ENCODE data around the gene PDLIM7. TPM values are rescaled to one million over a fixed set of nuclear protein-coding genes. Genes with fewer than 3 reads are reported as not detected.
"Not testable (repeated sequence)": the region's sequence is repeated elsewhere in the genome, so short reads cannot be mapped to it uniquely, and the experiment has no call there.

PDLIM7 gene
- polyA plus RNA-seq, 3 donors, result 62.4 to 72.7 (median 69.0) TPM

DNA sequence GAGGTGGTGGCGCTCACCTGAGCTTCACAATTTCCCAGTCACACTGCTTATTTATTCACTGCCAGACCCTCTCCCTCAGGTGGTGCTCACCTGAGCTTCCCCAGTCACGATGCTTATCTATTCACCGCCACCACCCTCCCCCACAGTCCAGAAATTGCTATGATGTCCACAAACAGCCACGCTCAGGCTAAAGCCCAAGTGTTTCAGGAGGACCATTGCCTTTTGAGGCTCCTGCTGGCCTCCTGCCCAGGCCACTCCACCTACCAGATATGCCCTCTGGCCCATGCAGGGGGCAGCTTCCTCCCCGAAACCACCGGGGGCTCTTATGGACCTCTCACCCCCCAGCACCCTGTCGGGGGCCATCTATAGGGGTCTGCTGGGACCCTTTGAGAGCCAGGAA is 4.6 kb downstream of the PDLIM7 start:
- DNase-seq (ENCODE audit: low read depth in 3 of 3, low spot score in 2 of 3), result no peak

DNA sequence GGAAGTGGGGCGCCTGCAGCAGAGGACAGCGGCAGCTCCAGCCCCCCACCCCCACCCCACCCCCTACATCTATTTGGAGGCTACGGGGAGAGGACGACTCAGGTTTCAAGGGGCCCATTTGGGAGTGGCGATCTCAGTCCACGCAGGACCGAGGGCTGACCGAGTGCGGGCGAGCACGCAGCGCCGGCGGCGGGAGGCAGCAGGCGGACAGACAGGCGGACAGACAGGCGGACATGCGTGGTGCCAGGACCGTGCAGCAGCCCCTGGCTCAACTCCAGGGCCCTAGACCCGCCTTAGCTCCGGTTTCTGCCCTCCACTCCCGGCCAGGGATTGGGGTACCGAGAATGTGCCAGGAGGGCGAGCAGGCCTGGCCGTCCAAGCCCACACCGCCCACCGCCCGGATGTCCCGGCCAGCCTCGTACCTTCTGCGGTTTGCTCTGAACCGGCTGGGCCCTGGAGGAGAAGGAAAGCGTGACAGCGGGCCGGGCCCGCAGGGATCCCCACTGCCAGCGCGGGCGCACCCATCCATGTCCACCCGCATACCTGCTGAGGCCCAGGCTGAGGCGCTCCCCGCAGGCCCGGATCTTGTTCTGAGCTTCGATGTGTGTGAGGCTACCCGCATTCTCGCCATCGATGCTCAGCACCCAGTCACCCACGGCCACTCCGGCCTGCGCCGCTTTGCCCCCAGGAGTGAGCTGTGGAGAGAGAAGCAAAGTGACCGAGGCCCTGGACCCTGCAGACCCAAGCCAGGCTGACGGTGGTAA is 5.2 kb downstream of the PDLIM7 start:
- no peak for DNase-seq (ENCODE audit: low read depth in 3 of 3, low spot score in 2 of 3)

DNA sequence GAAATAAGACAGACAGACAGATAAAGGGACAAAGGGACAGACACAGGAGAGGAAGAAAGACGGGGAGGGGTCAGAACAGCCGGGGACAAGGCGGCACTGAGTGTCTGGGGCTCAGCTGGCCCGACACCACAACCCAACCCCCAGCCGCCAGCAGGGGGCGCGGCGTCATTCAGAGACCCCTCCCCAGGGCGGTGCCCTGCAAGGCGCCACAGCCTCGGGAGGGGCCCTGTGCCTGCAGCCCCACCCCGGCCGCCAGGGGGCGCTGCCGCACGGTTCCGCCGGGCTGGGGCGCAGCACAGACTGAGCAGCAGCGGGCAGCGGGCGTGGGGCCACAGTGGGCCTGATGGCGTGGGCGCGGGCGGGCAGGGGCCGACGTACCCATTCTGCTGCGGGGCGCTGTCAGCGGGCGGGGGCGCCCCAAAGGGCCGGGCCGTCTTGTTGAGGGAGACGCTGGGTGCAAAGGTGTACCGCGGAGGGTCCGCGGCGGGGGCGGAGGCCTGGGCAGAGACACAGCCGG is 5.9 kb downstream of the PDLIM7 start:
- no peak for DNase-seq (ENCODE audit: low read depth in 3 of 3, low spot score in 2 of 3)

DNA sequence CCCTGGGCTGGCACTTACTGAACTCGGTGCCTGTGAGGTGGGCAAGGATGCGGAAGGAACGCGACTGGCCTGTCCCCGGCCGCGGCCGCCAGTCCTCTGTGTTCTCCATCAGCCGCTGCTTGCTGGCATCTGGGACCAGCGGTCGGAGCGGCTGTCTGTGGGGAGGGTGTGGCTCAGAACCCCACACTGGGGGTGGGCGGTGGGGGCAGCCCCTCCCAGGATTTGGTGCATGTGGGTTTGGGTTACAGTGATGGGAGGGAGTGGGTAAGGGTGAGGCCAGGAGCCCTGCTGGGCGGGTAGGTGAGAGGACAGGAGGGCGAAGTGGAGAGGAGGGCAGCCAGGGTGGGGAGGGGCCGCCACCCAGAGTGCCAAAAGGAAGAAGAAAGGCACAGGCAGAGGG is 6.4 kb downstream of the PDLIM7 start:
- no peak for DNase-seq (ENCODE audit: low read depth in 3 of 3, low spot score in 2 of 3)

DNA sequence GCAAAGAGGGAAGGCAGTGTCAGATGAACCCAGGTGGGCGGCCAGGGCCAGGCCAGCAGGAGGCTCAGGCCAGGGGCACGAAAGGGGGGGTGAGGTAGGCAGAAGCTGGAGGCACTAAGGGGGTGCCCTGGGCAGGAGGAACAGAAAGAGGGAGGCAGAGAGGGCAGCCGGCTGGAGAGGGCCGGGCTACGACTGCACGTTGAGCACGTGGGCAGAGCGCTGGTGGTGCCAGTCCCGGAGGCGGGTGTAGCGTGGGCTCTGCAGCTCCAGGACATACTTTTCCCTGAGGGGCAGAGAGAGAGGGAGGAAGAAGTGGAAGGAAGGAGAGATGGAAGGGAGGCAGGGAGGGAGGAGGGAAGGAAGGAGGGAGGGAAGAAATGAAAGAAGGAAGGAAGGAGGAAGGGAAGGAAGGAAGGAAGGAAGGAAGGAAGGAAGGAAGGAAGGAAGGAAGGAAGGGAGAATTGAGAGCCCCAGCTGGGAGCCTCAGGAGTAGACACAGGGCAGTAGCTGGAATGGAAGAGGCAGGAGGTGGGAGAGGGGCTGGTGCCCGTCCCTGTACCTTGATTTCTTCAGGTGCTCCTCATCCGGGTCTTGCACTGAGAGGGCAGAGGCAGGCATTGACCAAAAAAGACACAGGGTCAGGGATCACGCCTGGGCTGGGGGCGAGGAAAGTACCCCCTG is 7.0 kb downstream of the PDLIM7 start:
- DNase-seq (ENCODE audit: low read depth in 3 of 3, low spot score in 2 of 3), result no peak

DNA sequence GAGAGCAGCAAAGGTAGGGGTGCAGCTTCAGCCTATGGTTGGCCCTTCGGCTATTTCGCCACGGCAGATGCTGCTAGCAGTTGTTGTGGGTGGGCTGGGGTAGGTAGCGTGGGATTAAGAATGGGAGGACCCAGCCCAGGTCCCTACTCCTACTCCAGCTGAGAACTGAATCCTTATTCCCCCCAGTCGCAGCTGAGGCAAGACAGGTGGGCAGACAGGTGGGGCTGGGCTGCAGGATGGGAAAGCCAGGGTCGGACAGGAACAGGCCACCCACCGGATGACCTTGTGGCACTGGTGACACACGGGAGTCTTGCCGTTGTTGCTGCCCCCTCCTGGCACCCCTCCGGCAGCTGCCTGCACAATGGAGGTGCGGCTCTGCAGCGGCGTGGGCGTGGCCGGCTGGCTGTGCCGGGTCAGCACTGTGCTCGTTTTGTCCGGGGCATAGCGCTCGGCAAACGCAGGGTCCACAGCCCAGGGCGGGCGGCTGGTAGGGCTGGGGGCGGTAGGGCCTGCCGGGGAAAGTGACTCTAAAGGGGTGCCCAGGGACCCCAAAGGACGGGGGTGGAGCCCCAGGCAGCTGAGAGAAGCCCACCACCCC is 8.2 kb downstream of the PDLIM7 start:
- no peak for DNase-seq (ENCODE audit: low read depth in 3 of 3, low spot score in 2 of 3)

DNA sequence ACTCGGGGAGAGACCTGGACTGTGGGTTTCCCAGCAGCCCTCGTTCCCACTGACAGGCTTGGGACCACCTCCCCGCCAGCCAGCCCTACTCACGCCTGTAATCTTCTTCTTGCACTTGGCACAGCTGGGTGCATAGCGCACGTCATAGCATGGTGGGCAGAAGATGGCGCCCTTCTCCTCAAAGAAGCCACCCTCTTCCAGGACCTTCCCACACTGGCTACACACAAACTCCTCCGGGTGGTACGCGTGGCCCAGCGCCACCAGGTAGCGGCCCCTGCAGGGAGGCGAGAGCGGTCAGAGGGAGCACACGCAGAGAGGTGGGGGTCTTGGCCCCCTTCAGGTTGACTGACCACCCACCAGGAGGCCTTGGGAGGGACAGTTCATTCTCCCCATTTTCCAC is 9.4 kb downstream of the PDLIM7 start:
- DNase-seq (ENCODE audit: low read depth in 3 of 3, low spot score in 2 of 3), result no peak

DNA sequence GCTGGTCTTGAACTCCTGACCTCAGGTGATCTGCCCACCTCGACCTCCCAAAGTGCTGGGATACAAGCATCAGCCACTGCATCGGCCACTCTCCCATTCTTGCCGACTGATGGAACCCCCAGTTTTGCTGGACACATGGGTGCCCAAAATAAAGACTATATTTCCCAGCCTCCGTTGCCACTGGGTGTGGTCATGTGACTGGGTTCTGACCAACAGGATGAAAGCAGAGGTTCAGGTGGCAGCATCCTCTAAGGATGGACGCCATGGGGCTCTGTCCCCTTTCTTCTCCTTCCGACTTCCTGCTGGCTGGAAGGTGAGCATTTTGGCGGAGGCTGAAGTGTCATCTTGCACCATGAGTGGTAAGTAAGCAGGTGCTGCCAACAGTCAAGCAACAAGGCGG is 10.3 kb downstream of the PDLIM7 start:
- no peak for DNase-seq (ENCODE audit: low read depth in 3 of 3, low spot score in 2 of 3)

DNA sequence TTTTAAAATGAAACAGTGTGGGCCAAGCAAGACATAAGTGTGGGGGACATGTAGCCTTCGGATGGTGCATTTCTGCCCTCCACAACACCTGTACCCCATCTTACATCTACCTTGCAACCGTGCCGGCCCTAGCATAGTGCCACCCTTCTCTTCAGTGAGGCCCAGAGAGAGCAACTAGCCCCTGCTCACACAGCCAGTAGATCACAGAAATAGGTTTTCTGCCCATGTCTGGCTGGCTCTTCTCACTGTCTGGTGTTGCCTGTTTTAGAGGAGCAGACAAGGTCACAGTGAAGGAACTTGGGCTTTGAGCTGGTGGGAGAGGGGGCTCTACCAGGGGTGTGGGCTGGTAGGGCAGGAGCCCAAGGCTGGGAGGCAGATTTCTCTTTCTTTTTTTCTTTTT is 11.1 kb downstream of the PDLIM7 start:
- no peak for DNase-seq (ENCODE audit: low read depth in 3 of 3, low spot score in 2 of 3)

DNA sequence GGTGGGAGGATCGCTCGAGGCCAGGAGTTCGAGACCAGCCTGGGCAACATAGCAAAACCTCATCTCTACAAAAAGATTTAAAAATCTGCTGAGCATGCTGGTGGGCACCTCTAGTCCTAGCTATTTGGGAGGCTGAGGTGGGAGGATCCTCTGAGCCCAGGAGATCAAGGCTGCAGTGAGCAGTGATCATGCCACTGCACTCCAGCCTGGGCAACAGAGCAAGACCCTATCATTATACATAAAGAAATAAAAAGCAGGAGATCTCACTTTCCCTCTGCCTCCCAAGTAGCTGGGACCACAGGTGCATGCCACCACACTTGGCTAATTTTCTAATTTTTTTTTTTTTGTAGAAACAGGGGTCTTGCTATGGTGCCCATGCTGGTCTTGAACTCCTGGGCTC is 11.7 kb downstream of the PDLIM7 start:
- not testable (repeated sequence) for DNase-seq (ENCODE audit: low read depth in 3 of 3, low spot score in 2 of 3)

DNA sequence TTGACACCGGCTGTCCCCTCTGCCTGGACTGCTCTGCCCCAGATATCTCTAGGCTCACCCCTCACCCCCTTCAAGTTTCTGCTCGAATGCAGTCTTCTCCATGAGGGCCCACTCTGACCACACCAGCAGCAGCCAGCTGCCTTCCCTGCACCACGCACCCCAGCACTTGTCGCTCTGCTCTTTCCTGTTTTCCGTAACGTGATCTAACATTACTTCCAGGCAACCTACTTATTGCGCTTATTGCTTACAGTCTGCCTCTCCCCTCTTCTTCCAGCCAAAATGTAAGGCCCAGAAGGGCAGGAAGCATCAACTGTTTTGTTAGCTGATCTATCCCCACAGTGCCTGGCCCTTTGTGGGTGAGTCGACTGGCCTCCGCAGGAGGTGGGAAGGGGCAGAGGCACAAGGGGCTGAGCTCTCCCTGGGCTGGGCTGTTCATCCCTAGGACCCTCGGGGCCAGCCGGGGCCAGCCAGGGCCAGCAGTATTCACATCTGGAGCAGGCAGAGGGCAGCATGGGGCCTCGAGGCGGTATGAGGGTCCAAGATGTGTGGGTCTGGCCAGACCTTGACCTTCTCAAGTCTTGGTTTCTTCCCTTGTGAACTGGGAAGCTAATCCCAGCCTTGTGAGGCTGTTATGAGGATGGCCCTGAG is 12.4 kb downstream of the PDLIM7 start:
- DNase-seq (ENCODE audit: low read depth in 3 of 3, low spot score in 2 of 3), result no peak

DNA sequence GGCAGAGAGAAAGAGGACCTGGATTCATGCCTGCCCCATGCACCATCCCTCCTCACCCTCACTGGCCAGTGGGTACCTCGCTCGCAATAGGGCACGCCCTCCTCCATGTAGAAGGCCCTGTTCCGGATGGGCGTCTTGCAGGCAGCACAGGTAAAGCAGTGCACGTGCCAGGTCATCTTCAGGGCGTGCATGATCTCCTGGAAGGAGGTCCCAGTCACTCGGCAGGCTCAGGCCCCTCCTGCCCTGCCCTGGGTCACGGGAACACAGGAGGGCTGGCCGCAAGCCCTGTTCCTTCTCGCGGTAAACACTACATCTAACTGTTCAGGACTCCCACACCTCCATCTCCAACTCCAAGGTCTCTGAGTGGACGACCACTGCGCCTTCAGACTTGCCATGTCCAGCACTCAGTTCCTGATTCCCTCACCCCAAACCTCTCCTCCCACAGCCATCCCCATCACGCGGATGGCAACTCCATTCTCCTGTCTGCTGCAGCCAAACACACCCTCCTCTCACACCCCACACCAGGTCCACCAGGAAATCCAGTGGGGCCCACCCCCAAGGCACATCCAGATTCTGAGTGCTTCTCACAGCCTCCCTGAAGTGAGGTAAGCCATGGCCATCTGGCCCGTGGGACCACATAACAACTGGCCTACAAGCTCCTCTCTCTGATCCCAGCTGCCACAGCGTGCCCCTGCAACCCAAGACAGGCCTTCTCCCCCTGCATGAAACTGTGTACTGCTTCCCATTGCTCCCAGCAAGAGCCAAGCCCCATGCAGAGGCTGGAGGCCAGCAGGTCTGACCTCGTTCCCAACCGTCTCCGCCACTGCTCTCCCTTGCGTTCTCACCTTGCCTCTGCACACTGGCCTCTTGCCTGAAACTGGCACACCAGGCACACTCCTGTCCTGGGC is 13.2 kb downstream of the PDLIM7 start:
- DNase-seq (ENCODE audit: low read depth in 3 of 3, low spot score in 2 of 3), result no peak

DNA sequence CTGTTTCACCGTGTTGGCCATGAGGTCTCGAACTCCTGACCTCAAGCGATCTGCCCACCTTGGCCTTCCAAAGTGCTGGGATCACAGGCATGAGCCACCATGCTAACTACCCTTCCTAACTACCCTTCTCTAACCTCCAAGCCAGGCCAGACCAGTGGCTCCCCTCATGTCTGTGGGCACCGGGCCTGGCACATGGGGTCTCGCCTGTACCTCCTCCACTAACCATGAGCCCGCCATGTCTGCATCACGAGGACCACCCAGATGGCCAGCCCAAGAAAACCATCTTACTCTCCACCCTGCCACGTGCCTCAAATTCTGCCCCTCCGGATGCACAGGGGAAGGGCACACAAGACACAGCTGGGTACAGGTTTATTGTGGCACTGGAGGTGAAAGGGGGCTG is 14.4 kb downstream of the PDLIM7 start:
- DNase-seq (ENCODE audit: low read depth in 3 of 3, low spot score in 2 of 3), result no peak

DNA sequence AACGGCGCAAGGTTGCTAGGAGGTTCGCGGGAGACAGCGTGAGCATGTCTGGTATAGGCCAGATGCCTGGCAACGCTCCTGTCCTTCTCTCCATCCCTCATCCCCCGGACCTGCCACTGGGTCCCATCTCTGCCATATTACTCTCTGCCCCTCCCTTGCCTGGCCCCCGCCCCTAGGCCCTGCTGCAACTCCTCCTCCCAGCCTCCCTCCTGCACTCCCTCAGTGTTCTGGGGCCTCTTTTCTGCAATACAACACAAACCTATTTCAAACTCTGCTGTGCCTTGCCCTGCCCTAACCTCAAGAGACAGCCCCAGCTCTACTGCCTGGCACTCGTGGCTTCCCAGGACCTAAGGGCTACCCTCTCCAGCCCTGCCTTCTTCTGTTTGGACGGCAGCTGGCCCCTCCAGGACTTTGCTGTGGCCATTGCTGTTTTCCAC is 15.0 kb downstream of the PDLIM7 start:
- no peak for DNase-seq (ENCODE audit: low read depth in 3 of 3, low spot score in 2 of 3)

DNA sequence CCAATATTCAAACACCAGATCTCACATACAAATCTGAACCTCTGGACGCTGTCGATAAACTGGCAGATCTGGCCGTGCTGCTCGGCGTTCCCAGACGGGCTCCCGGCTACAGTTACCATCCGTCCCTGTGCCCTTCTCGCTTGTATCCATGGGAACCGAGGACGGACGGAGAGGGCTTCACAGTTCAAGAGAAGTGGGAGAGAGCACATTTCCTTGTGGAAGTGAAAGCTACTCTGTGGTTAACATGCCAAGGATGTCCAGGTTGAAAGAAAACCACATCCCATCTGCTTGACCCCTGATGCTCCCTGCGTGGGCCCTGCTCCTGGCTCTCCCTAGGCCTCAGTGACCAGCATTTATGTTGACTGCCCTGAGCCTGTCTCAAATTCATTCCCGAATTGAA is 17.6 kb downstream of the PDLIM7 start:
- no peak for DNase-seq (ENCODE audit: low read depth in 3 of 3, low spot score in 2 of 3)

DNA sequence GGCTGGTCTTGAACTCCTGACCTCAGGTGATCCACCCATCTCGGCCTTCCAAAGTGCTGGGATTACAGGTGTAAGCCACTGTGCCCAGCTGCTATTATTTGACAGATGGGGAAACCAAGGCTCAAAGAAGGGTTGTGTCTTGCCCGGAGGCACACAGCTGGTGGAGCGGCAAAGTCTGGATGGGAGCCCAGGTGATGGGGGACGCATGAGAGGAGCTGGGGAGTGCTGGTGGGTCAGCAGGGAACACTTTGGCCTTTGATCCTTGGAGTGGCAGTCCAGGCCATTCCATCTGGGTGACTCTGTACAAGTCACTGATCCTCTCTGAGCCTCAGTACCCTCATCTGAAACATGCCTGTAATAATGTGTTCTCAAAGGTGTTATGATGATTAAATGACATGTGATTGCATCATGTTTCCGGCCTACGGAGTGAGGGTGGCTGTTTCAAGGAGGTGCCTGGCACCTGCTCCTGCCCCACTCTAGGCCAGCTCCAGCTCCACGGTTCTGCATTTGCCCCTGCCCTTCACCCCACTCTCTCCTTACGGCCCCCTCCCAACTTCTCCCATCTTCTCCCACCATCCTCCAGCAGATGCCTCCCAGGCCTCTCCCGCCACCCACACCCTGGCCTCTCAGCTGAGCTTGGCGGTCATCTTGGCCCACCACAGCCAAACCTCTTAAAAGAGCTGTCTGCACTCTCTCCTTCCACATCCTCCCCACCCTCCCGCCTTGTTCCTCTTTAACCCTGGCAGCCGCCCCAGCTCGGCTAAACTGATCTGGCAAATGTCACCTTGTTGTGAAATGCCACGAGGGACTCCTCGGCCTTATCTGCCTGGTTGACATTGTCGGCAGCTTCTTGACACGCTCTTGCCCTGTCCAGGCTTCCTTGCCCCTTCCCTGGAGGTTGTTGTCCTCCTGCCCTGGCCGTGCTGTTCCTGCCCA is 18.4 kb downstream of the PDLIM7 start:
- no peak for DNase-seq (ENCODE audit: low read depth in 3 of 3, low spot score in 2 of 3)

DNA sequence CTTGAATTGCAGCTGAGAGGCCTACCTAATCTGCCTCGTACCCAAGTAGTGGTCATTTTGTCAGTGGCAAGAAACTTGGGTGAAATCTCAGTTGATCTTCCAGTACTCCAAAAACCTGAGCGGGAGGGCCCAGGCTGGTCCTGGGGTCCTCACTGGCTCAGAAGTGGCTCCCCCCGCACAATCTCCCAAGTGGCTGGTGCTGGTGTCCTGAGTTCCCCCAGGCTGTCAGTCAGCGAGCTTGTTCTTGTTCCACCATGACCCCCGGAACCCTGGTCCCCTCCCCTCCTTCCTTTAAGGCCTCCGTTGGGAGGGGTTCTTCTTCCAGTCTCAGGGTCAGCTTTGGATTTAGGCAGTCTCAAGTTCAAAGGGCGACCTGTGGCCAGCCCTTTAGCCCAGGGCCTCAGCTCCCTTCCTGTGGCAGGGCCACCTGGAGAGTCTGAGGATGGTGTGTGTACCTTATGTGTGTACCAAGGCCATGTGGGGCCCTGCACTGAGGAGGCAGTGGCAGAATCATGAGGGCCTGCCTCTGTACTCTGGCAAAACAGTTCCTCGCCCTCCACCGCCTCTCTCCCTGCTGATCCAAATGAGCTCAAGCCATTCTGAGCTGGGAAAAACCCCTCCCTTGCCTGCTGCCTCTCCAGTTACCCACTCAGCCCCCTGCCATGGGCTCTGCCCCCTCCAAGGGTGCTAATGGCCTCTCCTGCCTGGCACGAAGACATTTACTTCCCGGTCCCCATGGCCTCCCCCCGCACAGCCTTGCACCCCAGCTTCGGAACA is 19.5 kb downstream of the PDLIM7 start:
- DNase-seq (ENCODE audit: low read depth in 3 of 3, low spot score in 2 of 3), result no peak

DNA sequence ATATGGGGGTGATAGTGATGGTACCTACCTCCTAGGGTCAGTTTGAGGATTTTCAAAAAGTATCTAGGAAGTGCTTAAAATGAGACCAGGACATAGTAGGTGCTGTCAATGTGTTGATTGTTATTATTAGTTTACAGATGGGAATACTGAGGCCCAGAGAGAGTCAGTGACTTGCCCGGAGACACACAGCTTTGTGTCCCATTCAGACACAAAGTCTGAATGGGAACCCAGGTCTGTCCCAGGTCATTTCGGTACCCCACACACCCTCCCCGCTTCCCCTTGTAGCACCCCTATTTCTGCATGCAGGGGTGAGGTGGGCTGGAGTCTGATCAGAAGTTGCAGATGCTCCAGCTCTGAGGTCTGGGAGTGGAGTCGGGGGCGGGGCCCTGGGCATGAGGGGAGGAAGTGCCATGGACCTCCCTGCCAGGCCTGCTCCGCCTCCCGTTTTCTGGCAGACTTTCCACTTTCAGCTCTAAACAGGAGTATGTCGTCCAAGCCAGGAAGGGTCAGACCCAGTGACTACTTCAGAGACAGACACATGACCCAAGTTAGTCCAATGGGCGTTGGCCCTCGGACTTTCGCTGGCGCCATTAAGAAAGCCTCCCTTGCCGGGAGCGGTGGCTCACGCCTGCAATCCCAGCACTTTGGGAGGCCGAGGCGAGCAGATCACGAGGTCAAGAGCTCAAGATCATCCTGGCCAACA is 20.7 kb downstream of the PDLIM7 start:
- DNase-seq (ENCODE audit: low read depth in 3 of 3, low spot score in 2 of 3), result no peak

All from right renal cortex interstitium (tissue), 3 donors.